Fibroblast of skin of left quadriceps (primary cell): ENCODE results near the gene CD163L1.

Source experiments
- DNase-seq, 2 experiments: peaks; one replicate each; pipeline ENCODE4 v3.0.0-alpha.2; 2013; ENCODE audit warnings: low read depth in 2 of 2

The CD163L1 gene

DNA sequence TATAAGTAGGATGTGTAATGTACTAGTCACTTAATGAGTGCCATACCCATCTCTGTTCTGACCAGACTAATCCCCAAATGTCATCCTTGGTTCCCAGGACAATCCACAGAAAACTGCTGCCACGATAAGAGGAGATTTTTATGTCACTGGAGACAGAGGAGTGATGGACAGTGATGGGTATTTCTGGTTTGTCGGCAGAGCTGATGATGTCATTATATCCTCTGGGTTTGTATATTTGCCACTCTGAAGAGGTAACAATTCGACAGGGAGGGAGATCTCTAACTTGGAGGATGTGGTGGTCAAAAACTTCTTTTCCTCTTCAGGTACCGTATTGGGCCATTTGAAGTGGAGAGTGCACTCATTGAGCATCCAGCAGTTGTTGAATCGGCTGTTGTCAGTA is 119.8 kb downstream of the CD163L1 start:
- no peak for DNase-seq

DNA sequence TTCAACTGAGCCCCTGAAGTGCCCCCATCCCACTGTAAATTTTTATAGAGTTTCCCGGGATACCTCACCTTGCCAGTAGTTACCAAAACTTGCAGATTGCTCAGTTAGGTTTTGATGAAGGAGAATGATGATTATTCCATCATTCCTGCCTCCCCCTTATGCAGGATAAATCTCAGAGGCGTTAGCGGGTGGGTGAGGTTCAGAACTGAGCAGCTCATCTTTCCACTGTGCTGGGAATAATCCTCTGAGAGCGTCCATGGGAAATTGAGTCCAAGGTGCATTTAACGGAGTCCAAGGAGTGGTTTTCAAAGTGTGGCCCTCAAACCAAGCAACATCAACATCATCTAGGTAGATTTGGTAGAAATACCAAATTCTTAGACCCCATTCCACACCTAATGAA is 121.4 kb downstream of the CD163L1 start:
- no peak for DNase-seq

DNA sequence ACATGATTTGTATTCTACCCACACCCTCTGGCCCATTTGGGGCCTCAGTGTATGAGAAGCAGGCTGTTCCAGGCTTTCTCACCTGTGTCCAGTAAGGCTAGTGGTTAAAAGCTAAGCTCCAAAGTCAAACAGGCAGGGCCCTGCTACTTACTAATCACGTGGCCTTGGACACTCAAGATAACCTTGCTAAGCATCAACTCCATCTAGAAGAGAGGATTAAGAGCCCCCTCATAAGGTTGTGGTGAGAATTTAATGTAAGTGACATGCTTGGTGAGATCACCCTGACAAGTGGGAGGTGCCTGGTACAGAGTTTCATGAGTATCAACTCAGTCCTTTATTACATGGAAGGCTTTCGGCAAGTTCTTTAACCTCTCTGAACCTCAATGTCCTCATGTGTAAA is 122.3 kb downstream of the CD163L1 start:
- DNase-seq: no peak

DNA sequence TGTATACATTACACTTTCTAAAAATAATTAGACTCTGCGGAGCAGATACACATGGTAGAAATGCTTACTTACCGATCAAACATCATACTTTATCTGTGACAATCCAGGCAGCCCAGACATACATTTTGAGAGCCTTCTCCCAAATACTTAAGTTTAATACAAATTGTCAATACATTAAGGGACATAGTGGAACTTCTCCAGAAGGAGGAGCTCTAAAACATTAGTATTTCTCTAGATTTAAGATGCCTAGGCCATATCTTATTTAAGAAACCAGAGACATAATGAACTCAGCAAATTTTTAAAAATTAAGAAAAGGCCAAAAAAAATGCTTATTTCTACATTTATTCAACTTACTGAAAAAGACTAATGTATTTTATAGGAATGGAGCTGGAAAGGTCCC is 124.0 kb downstream of the CD163L1 start:
- DNase-seq: no peak

DNA sequence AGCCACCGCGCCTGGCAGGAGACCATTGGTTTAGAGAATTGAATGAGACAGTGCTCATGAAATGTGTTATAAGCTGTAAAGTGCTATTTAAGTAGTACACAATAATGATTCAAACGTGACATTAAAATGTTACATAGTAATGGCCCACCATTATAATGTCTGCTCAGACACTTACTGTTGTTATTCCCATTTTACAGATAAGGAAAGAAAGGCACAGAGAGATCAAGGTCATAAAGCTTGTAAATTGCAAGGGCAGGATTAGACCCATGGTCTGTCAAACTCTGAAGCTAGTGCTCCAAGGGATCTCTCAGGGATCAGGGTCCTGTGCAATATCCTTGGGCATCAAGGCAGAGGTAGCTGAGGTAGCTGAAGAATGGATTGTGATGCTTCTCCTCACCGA is 133.9 kb downstream of the CD163L1 start:
- no peak for DNase-seq
